ENCODE data around the gene TRIP6. TPM values are rescaled to one million over a fixed set of nuclear protein-coding genes. Genes with fewer than 3 reads are reported as not detected.
"Not testable (repeated sequence)": the region's sequence is repeated elsewhere in the genome, so short reads cannot be mapped to it uniquely, and the experiment has no call there.

The TRIP6 gene
- total RNA-seq, 1 experiment from 2014 or later: 23.5 TPM

DNA sequence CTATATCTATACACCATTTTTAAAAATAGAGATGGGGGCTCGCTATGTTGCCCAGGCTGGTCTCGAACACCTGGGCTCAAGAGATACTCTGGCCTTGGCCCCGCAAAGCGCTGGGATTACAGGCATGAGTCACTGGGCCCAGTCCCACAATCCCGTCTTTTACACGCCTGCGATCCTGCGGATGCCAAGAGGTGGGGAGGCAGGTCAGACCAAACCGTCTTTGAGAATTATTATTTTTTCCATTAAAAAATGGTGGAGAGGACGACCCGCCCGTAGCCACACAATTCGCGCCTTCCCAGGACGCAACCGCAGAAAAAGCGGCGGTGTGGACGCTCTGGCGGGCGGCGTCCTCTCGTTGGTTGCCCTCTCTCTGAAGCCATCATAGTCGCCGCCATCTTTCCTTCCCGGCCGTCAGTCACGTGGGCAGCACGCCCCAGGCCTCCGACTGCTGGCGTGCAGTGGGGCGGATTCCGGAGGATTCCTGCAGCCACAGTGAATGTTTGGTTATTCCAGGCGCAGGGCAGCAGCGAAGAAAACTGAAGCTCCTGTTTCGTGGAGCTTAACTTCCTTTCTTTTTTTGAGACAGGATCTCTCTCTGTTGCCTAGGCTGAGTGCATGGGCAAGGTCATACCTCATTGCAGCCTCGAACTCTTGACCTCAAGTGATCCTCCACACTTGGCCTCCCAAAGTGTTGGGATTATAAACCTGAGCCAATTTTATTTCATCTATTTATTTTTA is 29.9 kb upstream of the TRIP6 start:
- peak; percentile 95 for DNase-seq (ENCODE audit: low spot score)

DNA sequence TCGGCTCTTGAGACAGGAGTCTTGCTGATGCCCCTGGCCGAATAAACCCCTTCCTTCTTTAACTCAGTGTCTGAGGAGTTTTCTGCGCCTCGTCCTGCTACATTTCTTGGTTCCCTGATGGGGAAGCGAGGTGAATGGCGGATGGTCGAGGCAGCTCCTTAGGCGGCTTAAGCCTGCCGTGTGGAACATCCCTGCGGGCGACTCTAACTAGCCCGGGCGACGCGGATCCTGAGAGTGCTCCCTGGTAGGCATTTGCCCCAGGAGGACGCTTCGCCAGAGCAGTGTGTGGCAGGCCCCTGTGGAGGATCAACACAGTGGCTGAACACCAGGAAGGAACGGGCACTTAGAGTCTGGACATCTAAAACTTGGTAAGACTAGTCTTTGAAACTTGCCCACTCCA is 27.8 kb upstream of the TRIP6 start:
- no peak for DNase-seq (ENCODE audit: low spot score)

DNA sequence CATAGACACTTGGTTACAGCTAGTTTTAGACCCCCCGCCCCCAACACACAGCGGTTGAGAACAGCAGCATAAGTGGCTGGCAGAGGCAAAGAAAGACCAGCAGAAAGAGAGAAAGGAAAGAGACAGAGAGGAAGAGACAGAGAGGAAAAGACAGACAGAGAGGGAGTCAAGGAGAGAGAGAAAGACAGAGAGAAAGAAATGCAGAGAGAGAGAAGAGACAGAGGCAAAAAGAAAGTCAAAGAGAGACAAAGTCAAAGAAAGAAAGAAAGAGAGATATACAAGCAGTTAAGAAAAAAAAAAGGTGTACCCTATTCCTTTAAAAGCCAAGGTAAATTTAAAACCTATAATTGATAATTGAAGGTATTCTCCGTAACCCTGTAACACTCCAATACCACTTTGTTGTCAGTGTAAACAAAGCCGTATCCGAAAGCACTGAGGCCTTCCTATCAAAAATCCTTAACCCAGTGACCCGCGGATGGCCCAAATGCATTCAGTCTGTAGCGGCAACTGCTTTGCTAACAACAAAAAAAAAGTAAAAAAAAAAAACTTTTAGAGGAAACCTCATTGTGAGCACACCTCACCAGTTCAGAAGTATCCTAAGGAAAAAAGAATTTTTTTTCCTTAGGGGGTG is 26.6 kb upstream of the TRIP6 start:
- DNase-seq (ENCODE audit: low spot score): no peak

DNA sequence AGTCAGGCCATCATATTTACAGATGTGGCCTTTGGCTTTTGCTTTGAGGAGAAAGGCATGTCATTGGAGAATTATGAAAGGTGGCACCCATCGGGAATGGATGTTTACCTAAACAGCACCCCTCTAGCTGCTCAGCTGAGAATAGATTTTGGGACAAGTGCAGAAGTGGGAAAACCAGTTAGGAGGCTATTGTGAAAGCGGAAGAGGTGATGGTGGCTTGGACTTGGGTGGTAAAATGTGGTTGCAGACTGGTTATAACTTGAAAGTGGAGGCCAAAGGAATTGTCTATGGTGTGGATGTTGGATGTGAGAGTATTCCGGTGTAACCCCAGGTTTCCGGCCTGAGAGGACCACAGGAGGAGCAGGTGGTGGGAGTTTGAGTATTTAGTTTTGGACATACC is 19.8 kb upstream of the TRIP6 start:
- DNase-seq (ENCODE audit: low spot score): no peak

GRCh38 chr7:100852048-100852872 is 14.9 kb upstream of the TRIP6 start, which contains the start of gene SLC12A9:
SLC12A9 (plus strand) TSS chr7:100852713; CDS start chr7:100854198, 1,485 bp downstream.
- DNase-seq (ENCODE audit: low spot score): peak; percentile 94

- no peak for DNase-seq (ENCODE audit: low spot score)
Observed at GRCh38 chr7:100854146-100854895, 12.9 kb upstream of the TRIP6 start.

- DNase-seq (ENCODE audit: low spot score): not testable (repeated sequence)
Observed at GRCh38 chr7:100854899-100855298, 12.3 kb upstream of the TRIP6 start.

GRCh38 chr7:100855515-100855914 is 11.7 kb upstream of the TRIP6 start:
- no peak for DNase-seq (ENCODE audit: low spot score)

DNA sequence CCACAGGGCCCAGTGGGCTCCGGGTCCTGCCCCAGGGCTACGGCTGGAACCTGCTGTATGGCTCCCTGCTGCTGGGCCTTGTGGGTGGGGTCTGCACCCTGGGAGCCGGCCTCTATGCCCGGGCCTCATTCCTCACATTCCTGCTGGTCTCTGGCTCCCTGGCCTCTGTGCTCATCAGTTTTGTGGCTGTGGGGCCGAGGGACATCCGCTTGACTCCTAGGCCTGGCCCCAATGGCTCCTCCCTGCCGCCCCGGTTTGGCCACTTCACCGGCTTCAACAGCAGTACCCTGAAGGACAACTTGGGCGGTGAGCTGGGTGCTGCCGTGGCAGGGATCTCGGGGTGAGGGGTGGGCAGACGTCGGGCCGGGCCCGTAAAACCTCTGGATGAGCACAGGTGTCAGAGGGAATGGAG is 10.3 kb upstream of the TRIP6 start:
- DNase-seq (ENCODE audit: low spot score): no peak

GRCh38 chr7:100859856-100860255 is 7.3 kb upstream of the TRIP6 start:
- DNase-seq (ENCODE audit: low spot score): no peak

- DNase-seq (ENCODE audit: low spot score): no peak
Observed at GRCh38 chr7:100860702-100861615, 6.2 kb upstream of the TRIP6 start.

DNA sequence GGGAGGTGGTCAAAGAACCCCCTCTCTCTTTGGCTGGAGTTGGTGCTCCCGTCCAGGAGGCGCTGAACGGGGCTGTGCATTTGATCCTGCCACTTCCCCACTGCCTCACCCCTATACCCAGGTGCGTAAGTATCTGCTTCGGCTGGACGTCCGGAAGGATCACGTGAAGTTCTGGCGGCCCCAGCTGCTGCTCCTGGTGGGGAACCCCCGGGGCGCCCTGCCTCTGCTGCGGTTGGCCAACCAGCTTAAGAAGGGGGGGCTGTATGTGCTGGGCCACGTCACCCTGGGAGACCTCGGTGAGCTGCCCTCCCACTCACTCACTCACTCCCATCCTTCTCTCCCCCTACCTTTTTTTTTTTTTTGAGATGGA is 5.6 kb upstream of the TRIP6 start:
- no peak for DNase-seq (ENCODE audit: low spot score)

- DNase-seq (ENCODE audit: low spot score): no peak
Observed at GRCh38 chr7:100863406-100863950, 3.7 kb upstream of the TRIP6 start.

DNA sequence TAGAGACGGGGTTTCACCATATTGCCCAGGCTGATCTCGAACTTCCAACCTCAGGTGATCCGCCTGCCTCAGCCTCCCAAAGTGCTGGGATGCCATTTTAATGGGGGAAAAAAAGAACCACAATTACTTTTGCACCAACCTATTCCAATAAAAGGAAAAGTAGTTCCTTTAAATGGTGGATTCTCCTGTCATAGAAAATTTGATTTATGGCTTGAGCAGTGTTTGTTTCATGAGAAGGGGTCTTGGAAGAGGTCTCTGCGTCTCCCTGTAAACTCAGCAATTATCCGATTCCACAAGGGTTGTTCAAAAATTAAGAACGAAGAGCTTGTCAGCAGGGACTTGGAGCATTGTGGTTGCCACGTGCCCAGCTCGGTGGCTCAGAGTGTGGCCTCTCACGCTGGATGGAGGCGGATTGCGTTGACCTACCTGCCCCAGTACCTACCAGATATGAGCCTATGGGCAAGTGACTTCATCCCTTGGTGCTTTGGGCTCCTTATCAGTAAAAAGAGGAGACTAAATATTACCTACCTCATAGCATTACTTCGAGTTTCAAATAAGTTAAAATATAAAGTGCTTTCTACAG is 2.8 kb upstream of the TRIP6 start:
- DNase-seq (ENCODE audit: low spot score): no peak

DNA sequence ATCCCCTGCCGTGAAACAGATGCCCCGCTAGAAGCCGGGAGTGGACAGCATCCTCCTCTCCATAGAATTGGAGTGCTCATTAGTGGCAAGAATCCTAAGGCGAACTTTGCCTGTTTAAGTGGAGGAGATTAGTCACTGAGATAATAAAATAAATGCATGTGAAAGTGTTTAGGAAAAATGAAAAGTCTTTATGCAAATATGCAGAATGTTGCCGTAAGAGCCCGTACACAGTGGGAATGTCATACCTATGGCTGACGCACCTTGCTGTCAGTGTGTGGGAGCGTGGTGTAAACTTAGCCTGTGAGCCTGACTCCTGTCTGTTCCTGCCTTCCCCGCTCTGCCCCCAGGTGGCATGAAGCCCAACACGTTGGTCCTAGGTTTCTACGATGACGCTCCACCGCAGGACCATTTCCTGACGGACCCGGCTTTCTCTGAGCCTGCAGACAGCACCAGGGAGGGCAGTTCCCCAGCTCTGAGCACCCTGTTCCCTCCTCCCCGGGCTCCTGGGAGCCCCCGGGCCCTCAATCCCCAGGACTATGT is 1.7 kb upstream of the TRIP6 start:
- DNase-seq (ENCODE audit: low spot score): peak; percentile 91

DNA sequence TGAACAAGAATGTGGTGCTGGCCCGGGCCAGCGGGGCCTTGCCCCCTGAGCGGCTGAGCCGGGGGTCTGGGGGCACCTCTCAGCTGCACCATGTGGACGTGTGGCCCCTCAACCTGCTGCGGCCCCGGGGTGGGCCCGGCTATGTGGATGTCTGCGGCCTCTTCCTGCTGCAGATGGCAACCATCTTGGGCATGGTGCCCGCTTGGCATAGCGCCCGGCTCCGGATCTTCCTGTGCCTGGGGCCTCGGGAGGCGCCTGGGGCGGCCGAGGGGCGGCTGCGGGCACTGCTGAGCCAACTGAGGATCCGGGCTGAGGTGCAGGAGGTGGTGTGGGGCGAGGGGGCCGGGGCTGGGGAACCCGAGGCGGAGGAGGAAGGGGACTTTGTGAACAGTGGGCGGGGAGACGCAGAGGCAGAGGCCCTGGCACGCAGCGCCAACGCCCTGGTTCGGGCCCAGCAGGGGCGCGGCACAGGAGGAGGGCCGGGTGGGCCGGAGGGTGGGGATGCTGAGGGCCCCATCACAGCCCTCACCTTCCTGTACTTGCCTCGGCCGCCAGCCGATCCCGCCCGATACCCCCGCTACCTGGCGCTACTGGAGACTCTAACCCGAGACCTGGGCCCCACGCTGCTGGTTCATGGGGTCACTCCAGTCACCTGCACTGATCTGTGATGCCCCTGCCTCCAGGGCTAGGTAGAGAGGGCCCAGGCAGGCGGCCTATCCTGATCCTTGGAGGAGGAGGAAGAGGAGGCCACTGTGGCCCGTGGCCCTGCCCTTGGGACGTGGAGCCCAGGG is 1.1 kb upstream of the TRIP6 start:
- DNase-seq (ENCODE audit: low spot score): peak; percentile 92

- DNase-seq (ENCODE audit: low spot score): no peak
Observed at GRCh38 chr7:100866729-100867039, 503 bp upstream of the TRIP6 start.

DNA sequence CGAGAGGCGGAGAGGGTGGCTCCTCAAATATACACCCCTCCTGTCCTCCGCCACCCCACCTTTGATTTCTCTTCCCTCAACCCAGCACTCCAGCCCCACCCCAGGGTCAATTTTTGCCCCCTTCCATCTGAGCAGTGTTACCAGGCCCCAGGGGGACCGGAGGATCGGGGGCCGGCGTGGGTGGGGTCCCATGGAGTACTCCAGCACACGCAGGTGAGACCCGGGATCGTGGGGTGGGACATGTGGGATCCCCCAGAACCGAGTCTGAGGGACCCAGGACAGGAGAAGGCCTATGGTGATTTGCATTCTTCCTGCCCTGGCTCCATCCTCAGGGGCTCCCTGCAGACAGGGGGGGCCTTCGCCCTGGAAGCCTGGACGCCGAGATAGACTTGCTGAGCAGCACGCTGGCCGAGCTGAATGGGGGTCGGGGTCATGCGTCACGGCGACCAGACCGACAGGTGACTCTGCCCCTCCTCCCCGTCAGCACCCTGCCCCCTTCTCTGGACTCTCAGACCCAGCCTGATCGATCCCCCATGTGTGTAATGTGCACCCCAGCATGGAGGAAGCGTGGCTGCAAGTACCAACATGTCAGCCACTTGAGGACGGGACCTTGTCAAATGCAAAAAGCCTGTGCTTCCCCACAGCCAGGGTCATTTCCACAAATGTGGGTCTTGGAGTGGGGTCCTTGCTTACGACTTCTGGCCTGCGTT is 744 bp downstream of the TRIP6 start:
- no peak for DNase-seq (ENCODE audit: low spot score)

Data from HT-29 (cell line).